CD4-positive, alpha-beta T cell (primary cell): ENCODE measurements around the gene KMT5C. TPM values are rescaled to one million over a fixed set of nuclear protein-coding genes. Genes with fewer than 3 reads are reported as not detected.

Experiments used
- ATAC-seq: fragments of 200-7000 bp; cut with Tn5 transposase; one replicate; pipeline ENCODE4 v1.10.0; 2022; ENCODE audit warnings: mild to moderate bottlenecking; ENCODE audit not compliant: poor library complexity
- CTCF ChIA-PET: fragments of 350-600 bp; sonication (Branson Sonifier 250); formaldehyde crosslinking; loops from one replicate; lab custom pipeline; 2021; ENCODE audit warnings: antibody characterized with exemption, inconsistent platforms; lab: Charles Lee
- POLR2A ChIA-PET: fragments of 350-600 bp; sonication (Branson Sonifier 250); formaldehyde crosslinking; loops from one replicate; lab custom pipeline; 2021; ENCODE audit warnings: antibody characterized with exemption, inconsistent platforms; lab: Charles Lee
- DNase-seq, 14 experiments: peaks; one replicate each; pipeline ENCODE4 v3.0.0-alpha.2; 2013 to 2020; ENCODE audit warnings: mixed read lengths in 2 of 14
- H3K27ac ChIP-seq, 2 donors: one replicate each; pipeline versions ENCODE4 v1.5.1 to v1.7.0; 2013; ENCODE audit warnings: low read length in 2 of 2, low read depth in 1 of 2, mild to moderate bottlenecking in 1 of 2
- H3K27me3 ChIP-seq, 2 experiments: 1 replicate in 1 of 2; 2 replicates in 1 of 2; pipeline versions ENCODE4 v1.6.1 to v1.7.0; 2013; ENCODE audit warnings: low read length in 2 of 2, control low read depth in 1 of 2, mild to moderate bottlenecking in 1 of 2, moderate library complexity in 1 of 2; ENCODE audit not compliant: insufficient read depth in 2 of 2, control insufficient read depth in 1 of 2
- H3K36me3 ChIP-seq: one replicate; pipeline ENCODE4 v1.6.1; 2013; ENCODE audit warnings: low read length, control low read depth; ENCODE audit not compliant: insufficient read depth
- H3K4me1 ChIP-seq: one replicate; pipeline ENCODE4 v1.6.1; 2013; ENCODE audit warnings: low read length, control low read depth; ENCODE audit not compliant: insufficient read depth
- H3K4me3 ChIP-seq: one replicate; pipeline ENCODE4 v1.5.1; 2013; ENCODE audit warnings: mild to moderate bottlenecking, low read length, moderate library complexity
- H3K9me3 ChIP-seq, 2 experiments: 1 replicate in 1 of 2; 2 replicates in 1 of 2; pipeline versions ENCODE4 v1.6.1 to v1.7.0; 2013; ENCODE audit warnings: low read length in 2 of 2, mild to moderate bottlenecking in 2 of 2, control low read depth in 1 of 2, moderate library complexity in 1 of 2; ENCODE audit not compliant: control insufficient read depth in 1 of 2, insufficient read depth in 1 of 2
- H3K27ac Mint-ChIP-seq: one replicate; pipeline ENCODE4 v1.8.0; 2020; ENCODE audit warnings: mixed read lengths
- H3K27me3 Mint-ChIP-seq: one replicate; pipeline ENCODE4 v1.8.0; 2021; ENCODE audit warnings: mixed read lengths
- H3K36me3 Mint-ChIP-seq: one replicate; pipeline ENCODE4 v1.8.0; 2021; ENCODE audit warnings: low read depth, mixed read lengths
- H3K4me1 Mint-ChIP-seq: one replicate; pipeline ENCODE4 v1.8.0; 2021; ENCODE audit warnings: low read depth, mixed read lengths
- H3K4me3 Mint-ChIP-seq: one replicate; pipeline ENCODE4 v1.8.0; 2020; ENCODE audit warnings: mild to moderate bottlenecking, mixed read lengths
- H3K9me3 Mint-ChIP-seq: one replicate; pipeline ENCODE4 v1.8.0; 2020; ENCODE audit warnings: mixed read lengths
- intact Hi-C, 2 experiments: fragments of 100-400 bp; cut with DNase I in 1 of 2; cut with micrococcal nuclease in 1 of 2; formaldehyde crosslinking; loops; one replicate each; pipeline versions ENCODE4 v1.15.1 to v1.9.0; 2023 to 2025; cut with DNase I, micrococcal nuclease
- total RNA-seq, 174 experiments: library from RNA in 2 of 174; stranded (reverse) in 2 of 174; gene quantifications; one replicate each; pipeline ENCODE4 v1.2.3 and lab custom pipeline; 2021 to 2026
- TF ChIP-seq, protein P1 (sequence below): fragments of 200-600 bp; IDR thresholded peaks from one replicate; pipeline ENCODE4 v1.8.0; 2022; ENCODE audit warnings: antibody characterized with exemption, mild to moderate bottlenecking

Gene KMT5C
- total RNA-seq, 2 experiments from 2014 or later = 113 to 115 TPM

DNA sequence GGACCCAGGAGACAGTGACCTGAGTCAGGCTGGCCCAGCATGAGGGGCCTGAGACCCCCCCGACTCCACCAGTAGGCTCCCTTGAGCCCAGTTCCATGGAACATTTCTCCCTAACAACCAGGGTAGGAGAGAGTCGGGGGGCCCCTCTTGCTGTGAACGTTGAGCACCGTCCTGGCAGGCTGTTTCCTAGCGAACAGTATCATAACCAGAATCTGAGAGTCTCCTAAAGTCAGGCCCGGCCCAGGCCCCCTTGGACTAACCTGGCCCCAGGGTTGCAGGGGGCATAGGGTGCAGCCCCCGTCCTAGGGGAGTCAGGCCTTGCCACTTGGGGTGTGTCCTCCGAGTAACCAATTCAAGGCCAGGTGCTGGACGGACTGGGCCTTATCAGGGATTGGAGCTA, 28.3 kb upstream of the KMT5C start:
- Histone ChIP-seq H3K27me3 (no peaks in the 10 kb centered on the region), H3K27ac (no peak overlapping the region), H3K4me1 (no peaks in the 10 kb centered on the region), H3K4me3 (no peak overlapping the region), H3K36me3 (no peaks in the 10 kb centered on the region), H3K9me3 (peaks cover 0 to 7% of the 10 kb centered on the region in 2 experiments)
- ChIA-PET POLR2A (no interaction called here), CTCF (no interaction called here)
- no peak for DNase-seq
- H3K36me3 Mint-ChIP-seq = no peaks in the 10 kb centered on the region
- H3K4me3 Mint-ChIP-seq = no peak overlapping the region
- no peak for ATAC-seq
- intact Hi-C loops = no loop called here
- H3K9me3 Mint-ChIP-seq = no peaks in the 10 kb centered on the region
- TF ChIP-seq, protein P1, sequence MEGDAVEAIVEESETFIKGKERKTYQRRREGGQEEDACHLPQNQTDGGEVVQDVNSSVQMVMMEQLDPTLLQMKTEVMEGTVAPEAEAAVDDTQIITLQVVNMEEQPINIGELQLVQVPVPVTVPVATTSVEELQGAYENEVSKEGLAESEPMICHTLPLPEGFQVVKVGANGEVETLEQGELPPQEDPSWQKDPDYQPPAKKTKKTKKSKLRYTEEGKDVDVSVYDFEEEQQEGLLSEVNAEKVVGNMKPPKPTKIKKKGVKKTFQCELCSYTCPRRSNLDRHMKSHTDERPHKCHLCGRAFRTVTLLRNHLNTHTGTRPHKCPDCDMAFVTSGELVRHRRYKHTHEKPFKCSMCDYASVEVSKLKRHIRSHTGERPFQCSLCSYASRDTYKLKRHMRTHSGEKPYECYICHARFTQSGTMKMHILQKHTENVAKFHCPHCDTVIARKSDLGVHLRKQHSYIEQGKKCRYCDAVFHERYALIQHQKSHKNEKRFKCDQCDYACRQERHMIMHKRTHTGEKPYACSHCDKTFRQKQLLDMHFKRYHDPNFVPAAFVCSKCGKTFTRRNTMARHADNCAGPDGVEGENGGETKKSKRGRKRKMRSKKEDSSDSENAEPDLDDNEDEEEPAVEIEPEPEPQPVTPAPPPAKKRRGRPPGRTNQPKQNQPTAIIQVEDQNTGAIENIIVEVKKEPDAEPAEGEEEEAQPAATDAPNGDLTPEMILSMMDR = no peak
- H3K4me1 Mint-ChIP-seq = no peaks in the 10 kb centered on the region
- no peak overlapping the region for H3K27ac Mint-ChIP-seq
- H3K27me3 Mint-ChIP-seq = no peaks in the 10 kb centered on the region

DNA sequence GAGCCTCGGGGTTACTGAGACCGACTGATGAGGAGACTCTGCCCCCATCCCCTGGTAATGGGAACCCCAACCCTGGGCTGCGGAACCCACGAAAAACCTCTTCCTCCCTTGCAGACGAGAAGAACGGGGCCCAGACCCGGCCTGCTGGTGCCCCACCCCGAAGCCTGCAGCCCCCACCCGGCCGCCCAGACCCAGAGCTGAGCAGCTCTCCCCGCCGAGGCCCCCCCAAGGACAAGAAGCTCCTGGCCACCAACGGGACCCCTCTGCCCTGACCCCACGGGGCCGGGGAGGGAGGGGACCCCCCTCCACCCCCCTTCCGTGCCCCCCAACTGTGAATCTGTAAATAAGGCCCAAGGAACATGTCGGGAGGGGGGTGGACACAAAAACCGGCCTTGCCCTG, 27.9 kb upstream of the KMT5C start:
- H3K27ac Mint-ChIP-seq = no peak overlapping the region
- no peaks in the 10 kb centered on the region for H3K27me3 Mint-ChIP-seq
- no peak for DNase-seq
- TF ChIP-seq, protein P1 = no peak
- ATAC-seq = no peak
- Histone ChIP-seq H3K4me3 (no peak overlapping the region), H3K36me3 (no peaks in the 10 kb centered on the region), H3K27ac (no peak overlapping the region), H3K4me1 (no peaks in the 10 kb centered on the region), H3K27me3 (no peaks in the 10 kb centered on the region), H3K9me3 (peaks cover 0 to 7% of the 10 kb centered on the region in 2 experiments)
- no peaks in the 10 kb centered on the region for H3K4me1 Mint-ChIP-seq
- H3K36me3 Mint-ChIP-seq = no peaks in the 10 kb centered on the region
- no peaks in the 10 kb centered on the region for H3K9me3 Mint-ChIP-seq
- ChIA-PET POLR2A (no interaction called here), CTCF (no interaction called here)
- intact Hi-C loops = no loop called here
- H3K4me3 Mint-ChIP-seq = no peak overlapping the region

DNA sequence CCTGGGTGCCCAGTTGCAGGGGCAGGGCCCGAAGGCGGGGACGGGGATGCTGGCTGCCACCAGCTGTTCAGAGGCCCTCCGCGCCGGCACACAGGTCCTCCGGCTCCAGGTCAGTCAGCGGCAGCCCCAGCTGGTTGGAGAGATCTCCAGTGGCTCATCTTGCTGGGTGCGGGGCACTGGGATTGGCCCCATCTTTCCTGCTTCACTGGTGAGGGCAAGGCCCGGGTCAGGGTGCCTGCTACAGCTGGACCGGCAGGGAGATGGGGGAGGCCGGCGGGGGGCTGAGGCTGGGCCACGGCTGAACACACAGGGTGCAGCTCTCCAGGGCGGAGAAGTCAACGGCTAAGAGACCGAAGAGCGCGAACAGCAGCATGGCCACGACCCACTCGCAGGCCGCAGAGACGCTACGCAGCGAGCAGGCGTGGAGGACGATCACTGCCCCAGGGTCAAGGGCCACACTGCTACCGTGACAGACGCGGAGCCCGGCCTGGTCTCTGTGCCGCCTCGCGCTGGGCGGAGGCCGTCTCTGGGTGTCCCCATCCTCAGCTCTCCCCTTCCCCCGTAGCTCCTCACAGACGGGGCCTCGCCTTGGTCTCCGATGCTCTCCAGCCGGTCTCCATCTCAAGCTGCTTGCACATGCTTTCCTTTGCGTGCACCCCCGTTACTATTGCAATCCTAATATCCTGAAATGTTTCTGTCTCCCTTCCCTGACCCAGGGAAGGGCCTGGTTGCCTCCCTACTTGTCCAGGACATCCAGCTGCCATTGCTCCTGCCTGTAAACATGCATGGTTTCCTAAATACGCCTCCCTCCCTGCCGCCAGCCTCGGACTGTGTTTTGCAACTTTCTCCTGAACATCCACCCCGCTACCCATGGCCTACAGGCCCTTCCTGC, 26.8 kb upstream of the KMT5C start:
- POLR2A ChIA-PET = interaction anchor here (0.9 kb wide), 1 partner anchor 27 kb away, joined by 3 read pairs; the partner anchor contains the start of gene KMT5C
- H3K4me1 ChIP-seq = no peaks in the 10 kb centered on the region
- H3K9me3 ChIP-seq = peaks cover 0 to 7% of the 10 kb centered on the region in 2 experiments
- H3K9me3 Mint-ChIP-seq = no peaks in the 10 kb centered on the region
- CTCF ChIA-PET = no interaction called here
- H3K27ac Mint-ChIP-seq = no peak overlapping the region
- TF ChIP-seq, protein P1 = no peak
- H3K27ac ChIP-seq = no peak overlapping the region
- H3K36me3 ChIP-seq = no peaks in the 10 kb centered on the region
- H3K27me3 ChIP-seq = no peaks in the 10 kb centered on the region
- no peak overlapping the region for H3K4me3 ChIP-seq
- no peaks in the 10 kb centered on the region for H3K4me1 Mint-ChIP-seq
- H3K4me3 Mint-ChIP-seq = no peak overlapping the region
- no peaks in the 10 kb centered on the region for H3K27me3 Mint-ChIP-seq
- DNase-seq (no peak), ATAC-seq (no peak)
- no peaks in the 10 kb centered on the region for H3K36me3 Mint-ChIP-seq
- intact Hi-C loops = no loop called here
